Left renal pelvis (tissue), 4 donors: ENCODE data around the gene CP. TPM values are rescaled to one million over a fixed set of nuclear protein-coding genes. Genes with fewer than 3 reads are reported as not detected.
"Not testable (repeated sequence)": the region's sequence is repeated elsewhere in the genome, so short reads cannot be mapped to it uniquely, and the experiment has no call there.

Experiments used
- DNase-seq, 4 donors: peaks; one replicate each; pipeline ENCODE4 v3.0.0-alpha.2; 2013; ENCODE audit warnings: low read depth in 4 of 4, low spot score in 3 of 4
- polyA plus RNA-seq, 4 donors: library from polyadenylated mRNA; unstranded; fragments of 120-200 nt; gene quantifications; one replicate each; pipeline ENCODE4 v1.2.1, GENCODE V29; 2013; ENCODE audit not compliant: insufficient read length in 4 of 4

Gene CP
- 1 to 10 TPM in 1 of 4 donors, under 1 TPM in 3; 0.81 to 1.6 (median 0.91) TPM for polyA plus RNA-seq

GRCh38 chr3:149221783-149222517, at the start of gene CP:
CP (minus strand) TSS chr3:149221829; CDS start chr3:149221792, 37 bp downstream.
- no peak for DNase-seq

DNA sequence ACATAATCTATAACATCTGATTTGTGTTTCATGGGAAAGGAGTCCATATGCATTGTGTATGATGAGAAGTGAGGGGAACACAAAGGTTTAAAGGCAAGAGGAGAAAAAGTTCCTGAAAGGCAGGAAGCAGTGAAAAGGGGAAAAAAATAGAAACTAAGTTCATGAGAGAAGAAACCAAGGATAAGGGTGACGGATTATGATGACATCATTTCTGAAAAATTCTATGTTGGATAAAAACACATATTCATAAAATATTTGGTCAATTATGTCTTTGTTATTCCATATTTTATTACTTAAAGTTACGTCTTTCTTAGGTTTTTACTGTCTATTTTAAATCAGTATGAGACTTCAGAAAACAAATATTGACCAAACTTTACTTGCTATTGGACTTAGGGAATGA, 48.6 kb upstream of the CP start:
- DNase-seq: no peak

DNA sequence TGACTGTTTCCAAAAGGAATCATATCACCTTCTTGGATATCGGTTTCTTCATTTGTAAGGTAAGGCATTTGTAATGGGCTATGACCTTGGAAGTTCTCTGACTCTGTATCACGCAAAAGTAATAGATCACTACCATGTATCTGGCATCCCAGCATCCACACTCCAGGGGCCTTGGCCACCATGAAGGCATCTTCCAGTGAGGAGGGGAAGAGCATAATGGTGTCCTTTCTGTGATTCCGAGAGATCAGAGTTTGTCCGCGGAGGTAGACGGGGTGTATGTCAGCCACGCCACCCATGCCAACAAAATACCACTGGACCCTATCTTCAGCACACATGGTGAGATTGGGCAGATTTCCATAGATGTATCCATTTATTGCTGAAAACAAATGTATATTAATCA, 48.1 kb upstream of the CP start:
- no peak for DNase-seq

GRCh38 chr3:149267565-149267964, 45.9 kb upstream of the CP start:
- DNase-seq: no peak

DNA sequence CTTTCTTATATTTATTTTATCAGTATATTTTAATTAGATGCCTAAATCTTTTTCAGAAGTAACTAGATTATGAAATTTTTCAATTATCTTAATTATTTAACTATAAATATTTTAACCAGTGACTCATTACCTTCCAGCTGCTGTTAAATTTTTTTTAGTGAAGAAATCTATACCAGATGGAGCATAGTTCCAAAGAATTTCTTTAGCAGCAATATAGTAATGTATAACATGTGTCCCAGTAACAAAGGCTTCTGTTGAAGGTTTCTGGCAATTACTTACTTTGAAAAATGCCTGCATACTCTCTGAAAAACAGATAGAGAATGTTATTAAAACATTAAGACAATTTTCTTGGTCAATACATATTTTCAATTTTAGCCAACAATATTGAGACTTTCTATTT, 45.1 kb upstream of the CP start:
- no peak for DNase-seq

- DNase-seq: no peak
These were observed 42.2 kb upstream of the CP start for GRCh38 chr3:149263856-149264255.

- DNase-seq: no peak
These were observed 37.1 kb upstream of the CP start for GRCh38 chr3:149258714-149259113.

GRCh38 chr3:149258298-149258697, 36.7 kb upstream of the CP start:
- DNase-seq: no peak

DNA sequence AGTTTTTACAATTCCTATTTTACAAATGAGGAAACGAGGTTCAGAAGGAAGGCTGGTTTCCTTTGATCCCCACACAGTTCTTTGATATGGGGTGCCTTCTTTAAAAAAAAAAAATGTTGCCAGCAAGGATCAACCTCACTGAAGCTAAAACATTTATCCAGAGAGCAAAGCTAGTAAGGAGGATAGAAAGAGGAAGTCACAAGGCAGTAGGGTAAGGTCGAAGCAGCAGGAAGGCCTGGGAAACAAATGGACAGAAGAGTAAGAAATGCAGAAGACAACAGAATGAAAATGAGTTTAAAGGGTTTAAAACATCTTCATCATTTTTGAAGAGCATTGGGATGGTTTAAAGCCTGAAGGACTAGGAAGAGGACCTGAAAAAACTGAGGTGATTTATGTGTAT, 30.6 kb upstream of the CP start:
- DNase-seq: no peak

- DNase-seq: no peak
These were observed 29.6 kb upstream of the CP start for GRCh38 chr3:149251186-149251585.

DNA sequence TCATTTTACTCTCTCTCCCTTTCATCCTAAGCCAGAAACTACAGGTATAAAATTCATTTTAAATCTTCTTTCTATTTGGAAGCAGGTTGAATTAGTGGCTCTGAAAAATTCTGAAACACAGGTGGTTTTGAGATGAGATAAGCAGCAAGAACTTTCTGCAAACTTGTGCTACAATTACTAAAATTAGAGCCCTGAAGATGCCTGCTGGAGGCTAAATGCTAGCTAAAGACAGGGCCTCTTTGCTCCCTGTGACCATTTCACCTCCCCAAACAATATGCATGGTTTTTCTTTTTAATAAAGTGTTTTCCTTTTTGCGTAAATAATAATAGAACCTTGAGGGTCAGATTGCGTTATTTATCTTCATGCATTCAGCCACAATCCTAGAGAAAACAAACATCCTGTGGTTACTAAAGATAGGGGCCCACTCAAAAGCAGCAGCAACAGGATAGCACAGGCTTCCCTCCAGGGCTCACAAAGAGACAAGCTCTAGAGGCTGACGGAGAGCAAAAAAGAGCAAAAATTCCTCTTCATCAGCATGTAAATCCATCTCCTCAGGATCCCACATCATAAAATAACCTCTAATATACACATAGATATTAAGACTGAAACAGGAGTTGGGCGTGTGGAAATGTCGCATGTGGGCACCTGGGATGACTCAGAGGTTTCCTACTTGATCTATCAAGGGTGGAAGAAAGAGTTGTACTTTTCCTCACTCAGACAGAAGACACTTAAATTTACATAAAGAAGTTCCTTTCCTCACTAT, 26.5 kb upstream of the CP start:
- no peak for DNase-seq

GRCh38 chr3:149247008-149247710, 25.5 kb upstream of the CP start:
- no peak for DNase-seq

GRCh38 chr3:149245738-149246451, 24.3 kb upstream of the CP start:
- no peak for DNase-seq

DNA sequence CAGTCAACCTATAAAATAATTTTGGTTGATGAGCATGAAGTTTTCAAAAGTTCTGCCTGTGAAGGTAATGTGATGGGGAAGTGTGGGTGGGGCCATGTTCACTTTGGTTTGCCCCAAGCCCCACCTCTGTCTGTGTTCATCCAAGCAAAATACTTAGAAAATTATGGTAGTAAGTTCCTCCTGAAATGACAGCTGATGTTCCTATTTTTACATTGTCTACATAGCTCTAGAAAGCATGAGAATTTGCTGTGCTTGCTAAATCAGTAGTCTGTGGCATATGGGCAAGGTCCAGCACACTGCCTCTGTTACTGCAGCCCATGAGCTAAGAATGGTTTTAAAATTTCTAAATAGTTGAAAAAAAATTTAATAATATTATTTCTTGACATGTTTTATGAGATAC, 21.9 kb upstream of the CP start:
- DNase-seq: no peak

- no peak for DNase-seq
These were observed 17.8 kb upstream of the CP start for GRCh38 chr3:149239357-149239936.

- DNase-seq: not testable (repeated sequence)
These were observed 16.6 kb upstream of the CP start for GRCh38 chr3:149238268-149238667.

GRCh38 chr3:149235599-149236424, 14.2 kb upstream of the CP start:
- no peak for DNase-seq

DNA sequence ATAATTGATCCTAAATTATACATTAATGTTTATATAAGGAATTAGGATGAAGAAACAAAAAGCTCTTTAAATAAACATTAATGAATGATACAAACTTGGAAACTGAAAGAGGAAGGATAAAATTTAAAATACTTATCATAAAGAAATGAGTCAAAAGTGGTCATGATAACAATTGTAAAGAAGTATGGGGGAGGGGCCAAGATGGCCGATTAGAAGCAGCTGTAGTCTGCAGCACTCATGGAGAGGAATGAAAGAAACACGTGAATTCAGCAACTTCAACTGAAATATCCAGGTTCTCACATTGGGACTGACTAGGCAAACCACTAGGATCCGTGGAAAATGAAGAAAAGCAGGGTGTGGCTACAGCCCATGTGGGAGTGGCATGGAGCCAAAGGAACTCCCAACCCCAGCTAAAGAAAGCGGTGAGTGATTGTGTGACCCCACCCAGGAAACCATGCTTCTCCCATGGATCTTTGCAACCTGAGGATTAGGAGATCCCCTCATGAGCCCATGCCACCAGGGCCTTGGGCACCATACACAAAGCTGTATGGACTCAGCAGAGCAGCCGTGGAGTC, 13.1 kb upstream of the CP start:
- DNase-seq: no peak

DNA sequence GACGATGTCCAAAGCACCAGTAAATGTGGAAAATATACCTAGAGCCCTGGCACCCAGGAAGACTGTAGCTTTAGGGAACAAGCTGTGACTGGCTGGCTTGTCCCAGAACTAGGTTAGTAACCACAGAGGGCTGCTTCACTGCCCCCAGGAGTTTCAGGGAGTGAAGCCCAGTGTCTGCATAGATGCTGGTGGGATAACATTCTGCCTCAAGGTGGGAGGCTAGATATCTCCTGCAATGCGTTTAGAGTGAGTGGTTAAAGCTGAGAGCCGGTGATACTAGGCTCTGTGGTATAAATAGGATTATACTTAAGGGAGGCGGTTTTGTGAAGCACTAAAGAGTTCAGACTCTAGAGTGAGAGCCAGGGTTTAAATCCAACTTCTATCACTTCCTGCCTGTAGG, 11.7 kb upstream of the CP start:
- no peak for DNase-seq
